Skin of body (tissue), 2 donors: Measurements from ENCODE around the gene AMN. TPM values are rescaled to one million over a fixed set of nuclear protein-coding genes. Genes with fewer than 3 reads are reported as not detected.
A peak's percentile ranks its signal among the peaks of the same experiment; 100 is the strongest.

ENCODE experiments used
- DNase-seq: peaks from one replicate; lab custom pipeline; 2025; lab: John Stamatoyannopoulos, UW
- total RNA-seq: library from RNA; depleted of rRNA; stranded (reverse); fragments of >200 nt; gene quantifications from one replicate; pipeline ENCODE4 v1.2.3, GENCODE V29; 2014

AMN gene
- total RNA-seq, 1 donor from 2014 or later, result 4.4 TPM

- DNase-seq, result no peak
Measured at GRCh38 chr14:102943454-102943853, 21.0 kb downstream of the AMN start.

DNA sequence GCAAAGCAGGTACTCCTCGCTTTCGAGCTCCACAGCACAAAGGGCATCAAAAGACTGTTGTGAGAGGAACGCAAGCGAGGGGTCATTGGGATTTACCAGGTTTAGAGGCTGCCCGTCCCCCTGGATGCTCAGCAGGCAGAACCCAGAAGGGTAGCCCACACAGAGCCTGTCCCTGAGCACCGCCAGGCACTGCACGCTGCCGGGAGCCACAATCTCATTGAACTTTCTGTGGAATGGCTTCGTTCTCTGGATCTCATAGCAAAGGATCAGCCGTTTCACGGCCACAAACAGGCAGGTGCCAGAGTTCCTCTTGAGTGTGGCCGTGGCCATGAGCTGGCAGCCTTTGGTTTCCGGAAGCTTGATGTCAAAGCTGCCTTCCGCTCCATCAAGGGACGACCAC lies 21.5 kb downstream of the AMN start:
- no peak for DNase-seq

DNA sequence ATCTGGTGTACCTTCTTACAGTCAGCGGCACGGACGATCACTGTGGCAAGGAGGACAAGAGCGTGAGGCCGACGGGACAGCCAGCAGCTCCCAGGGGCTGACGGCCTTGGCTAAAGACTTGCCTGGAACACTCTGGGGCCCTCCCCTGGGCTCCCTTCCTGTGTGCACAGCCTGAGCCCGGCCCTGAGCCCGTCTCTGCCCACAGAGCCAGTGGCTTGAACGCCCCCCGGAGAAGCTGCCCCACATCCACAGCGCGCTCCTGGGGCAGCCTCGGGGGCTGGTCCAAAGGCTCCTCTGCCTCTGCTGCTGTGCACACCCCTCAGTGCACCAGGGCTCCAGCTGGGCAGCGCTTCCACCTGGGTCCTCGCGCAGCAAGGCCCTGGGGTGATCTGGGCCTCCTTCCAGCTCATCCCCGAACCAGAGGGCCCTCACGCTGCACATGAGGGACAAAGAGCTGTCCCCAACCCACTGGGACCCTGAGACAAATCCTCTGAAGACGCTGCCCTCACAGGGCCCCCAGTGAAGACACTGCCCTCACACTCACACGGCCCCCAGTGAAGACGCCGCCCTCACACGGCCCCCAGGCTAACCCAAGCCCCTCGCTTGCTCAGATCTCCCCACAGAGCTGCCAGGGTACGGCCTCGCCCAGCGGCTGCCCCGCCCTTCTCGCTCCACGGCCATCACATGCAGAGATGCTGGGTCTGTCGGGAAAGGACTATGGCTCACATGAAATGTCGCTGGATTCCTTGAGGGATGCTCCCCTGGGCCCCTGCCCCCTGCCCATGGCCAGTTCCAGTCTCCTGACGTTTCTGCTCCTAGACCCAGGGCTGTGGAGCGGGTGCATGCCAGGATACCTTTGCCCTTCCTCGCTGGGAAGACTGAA lies 22.2 kb downstream of the AMN start:
- no peak for DNase-seq

DNA sequence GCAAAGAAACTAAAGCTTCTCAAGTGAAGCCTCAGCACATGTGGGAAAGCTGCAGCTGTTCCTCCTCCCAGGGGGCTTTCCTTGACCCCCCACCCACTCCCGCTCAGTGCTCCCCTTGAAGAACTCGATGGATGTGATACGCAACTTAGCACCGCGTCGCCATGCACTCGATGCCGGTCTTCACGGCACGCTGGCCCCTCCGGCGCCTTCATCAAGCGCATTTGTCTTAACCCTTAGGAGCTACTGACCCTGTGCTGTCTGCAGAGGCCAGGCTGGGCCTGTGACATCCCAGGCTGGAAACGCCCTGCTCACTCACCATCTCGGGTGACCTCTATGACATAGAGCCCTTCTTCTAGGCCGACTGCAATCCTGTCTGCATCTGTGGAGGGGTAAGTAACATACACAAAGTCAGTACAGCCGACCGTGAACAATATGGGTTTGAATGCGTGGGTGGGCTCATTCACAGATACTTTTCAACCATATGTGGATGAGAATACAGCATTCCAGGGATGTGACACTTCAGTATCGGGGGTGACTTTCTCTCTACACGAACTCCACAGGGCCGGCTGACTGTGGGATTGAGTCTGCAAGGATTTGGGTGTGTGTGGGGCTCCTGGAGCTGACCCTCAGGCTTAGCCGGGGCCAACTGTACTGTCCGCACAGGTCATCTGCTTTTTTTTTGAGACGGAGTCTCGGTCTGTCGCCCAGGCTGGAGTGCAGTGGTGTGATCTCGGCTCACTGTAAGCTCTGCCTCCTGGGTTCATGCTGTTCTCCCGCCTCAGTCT lies 23.1 kb downstream of the AMN start:
- peak; percentile 29 for DNase-seq

GRCh38 chr14:102947321-102948103 lies 25.0 kb downstream of the AMN start:
- DNase-seq, result no peak

- DNase-seq, result no peak
Measured at GRCh38 chr14:102948698-102949061, 26.2 kb downstream of the AMN start.

- DNase-seq, result peak; percentile 52
Measured at GRCh38 chr14:102949062-102949800, 26.8 kb downstream of the AMN start.

GRCh38 chr14:102949801-102950451 lies 27.5 kb downstream of the AMN start:
- no peak for DNase-seq

DNA sequence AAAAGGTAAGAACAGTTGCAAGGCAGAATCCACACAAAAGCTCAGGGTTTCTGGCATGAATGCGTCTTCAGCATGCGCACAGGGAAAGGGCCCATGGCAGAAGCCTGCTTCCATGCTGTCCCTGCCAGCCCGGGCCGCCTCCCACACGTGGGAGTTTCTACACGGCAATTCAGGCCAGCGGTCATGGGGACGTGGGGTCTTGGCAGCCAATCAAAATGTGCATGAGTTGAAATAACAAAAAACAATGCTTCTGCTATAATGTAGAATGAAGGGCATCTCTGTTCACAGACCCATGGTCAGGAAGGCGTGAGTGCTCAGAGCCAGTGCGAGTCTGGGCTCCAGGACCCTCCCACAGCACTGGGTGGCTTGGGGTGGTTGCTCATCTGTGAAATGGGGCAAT lies 28.6 kb downstream of the AMN start:
- DNase-seq, result no peak

- no peak for DNase-seq
Measured at GRCh38 chr14:102951799-102952198, 29.3 kb downstream of the AMN start.

DNA sequence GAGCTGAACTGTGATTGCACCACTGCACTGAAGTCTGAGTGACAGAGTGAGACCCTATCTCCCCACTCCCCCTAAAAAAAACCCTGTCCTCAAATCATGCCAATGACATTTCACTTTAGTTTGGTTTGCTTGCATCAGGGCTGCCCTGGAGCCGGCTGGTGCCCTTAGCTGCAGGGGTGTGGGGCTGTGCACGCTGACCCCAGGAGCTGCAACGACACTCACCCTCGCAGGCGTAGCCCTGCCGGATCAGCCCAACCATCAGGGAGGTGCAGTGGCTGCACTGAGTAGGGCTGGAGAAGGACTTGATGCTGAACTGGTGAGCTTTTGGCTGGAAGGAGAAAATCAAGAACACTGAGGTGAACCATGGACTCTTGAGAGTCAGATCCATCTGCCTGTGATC lies 29.8 kb downstream of the AMN start:
- DNase-seq, result no peak

DNA sequence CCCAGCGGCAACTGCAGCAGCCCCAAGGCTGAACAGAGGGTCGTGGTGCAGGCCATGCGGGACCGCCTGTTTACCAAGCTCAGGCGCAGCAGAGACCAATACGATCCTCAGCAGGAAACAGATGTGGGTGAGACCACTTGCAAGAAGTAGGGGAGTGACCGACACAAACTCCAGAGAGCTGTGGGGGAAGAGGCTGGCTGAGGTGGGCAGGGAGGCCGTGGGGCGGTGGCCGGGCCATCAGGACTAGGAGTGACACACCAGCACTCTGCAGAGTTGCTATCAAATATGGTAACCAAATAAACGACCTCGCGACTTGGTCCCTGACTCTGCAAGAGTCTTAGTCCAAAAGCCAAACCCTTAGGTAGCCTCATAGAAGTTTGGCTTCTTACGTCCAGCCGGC lies 30.6 kb downstream of the AMN start:
- no peak for DNase-seq

- no peak for DNase-seq
Measured at GRCh38 chr14:102954081-102954789, 31.8 kb downstream of the AMN start.

DNA sequence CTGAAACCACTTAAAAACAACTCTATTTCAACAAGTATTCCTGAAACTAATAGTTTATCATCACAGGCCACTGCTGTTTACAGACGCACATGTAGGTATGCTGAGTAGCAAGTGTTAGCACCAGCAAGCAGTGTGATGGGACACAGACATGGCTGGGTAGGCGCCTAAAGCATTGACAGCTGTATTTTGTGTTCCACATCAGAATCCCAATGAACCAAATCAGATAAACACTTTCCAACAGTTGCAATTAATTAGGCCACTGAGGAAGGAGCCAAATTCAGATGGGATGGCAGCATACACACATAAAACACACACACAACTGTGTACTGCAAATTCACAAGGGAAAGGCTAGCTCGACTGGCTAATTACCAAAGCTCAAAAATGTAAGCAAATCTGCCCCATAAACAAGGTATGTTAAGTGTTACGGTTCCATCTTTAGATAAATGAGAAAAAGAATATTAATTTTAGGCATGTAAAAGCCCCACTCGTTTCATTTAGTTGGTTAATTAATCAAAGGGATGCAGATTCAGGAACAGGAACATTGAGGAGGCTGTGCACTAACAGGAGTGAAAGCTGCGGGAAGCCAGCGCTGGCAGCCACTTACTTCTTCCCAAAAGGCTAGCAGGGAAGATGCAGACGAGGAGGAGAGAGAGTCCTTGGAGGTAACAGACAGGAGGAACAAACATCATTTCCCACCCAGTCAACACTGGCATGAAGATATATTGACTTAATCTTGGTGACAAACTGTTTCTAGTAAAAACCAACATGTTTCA lies 33.4 kb downstream of the AMN start:
- peak; percentile 13 for DNase-seq

GRCh38 chr14:102957222-102957621 lies 34.8 kb downstream of the AMN start:
- no peak for DNase-seq

- no peak for DNase-seq
Measured at GRCh38 chr14:102958461-102958860, 36.0 kb downstream of the AMN start.

GRCh38 chr14:102962111-102962627 lies 39.7 kb downstream of the AMN start:
- DNase-seq, result no peak

DNA sequence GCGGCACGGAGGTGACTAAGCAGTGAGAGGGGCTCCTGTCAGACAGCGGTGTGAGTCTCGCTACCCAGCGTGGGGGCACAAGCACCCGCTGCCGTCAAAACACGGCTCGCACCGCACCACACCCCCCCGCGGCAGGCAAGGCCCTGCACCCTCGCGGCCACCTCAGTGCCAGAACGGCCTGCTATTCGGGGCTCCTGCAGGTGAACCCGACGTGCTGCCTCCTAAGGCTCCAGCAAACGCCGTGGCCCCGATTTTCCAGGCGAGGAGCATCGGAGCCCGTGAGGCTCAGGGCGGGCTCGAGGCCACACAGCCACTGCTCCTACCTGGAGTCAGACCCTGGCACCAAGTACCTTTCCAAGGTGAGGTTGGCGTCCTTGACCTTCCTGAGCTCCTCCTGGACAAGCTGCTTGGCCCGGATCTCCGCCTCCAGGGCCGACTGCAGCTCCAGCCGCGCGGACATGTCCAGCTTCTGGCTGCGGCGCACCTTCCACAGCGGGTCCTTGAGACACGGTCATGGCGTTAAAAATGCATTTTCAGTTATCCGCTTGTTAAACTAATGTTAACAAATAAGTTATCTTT lies 41.8 kb downstream of the AMN start:
- DNase-seq, result no peak

DNA sequence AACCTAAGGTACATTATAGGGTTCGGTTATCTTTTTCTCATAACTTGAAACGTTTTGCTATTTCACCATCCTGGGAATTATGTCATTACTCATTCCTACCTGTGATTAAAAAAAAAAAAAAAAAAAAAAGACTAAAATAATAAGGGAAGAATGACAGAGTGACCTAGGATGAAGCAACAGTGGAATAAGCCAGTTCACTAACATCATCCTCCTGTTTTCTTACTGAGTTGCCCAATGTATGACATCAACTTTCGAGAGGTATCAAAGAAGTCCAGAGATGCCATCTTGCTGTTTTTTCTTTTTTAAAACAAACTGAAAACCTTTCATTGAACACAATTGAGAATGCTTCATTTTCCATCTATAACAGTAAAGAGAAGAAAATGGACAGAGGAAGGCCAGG lies 42.8 kb downstream of the AMN start:
- no peak for DNase-seq
